Measurements from ENCODE around the gene WWTR1. TPM values are rescaled to one million over a fixed set of nuclear protein-coding genes. Genes with fewer than 3 reads are reported as not detected.

Gene WWTR1
- total and polyA plus RNA-seq, 2 donors (not counting 3 experiments of a cell fraction or from before 2014, with no cell fraction given): 210 to 341 TPM

DNA sequence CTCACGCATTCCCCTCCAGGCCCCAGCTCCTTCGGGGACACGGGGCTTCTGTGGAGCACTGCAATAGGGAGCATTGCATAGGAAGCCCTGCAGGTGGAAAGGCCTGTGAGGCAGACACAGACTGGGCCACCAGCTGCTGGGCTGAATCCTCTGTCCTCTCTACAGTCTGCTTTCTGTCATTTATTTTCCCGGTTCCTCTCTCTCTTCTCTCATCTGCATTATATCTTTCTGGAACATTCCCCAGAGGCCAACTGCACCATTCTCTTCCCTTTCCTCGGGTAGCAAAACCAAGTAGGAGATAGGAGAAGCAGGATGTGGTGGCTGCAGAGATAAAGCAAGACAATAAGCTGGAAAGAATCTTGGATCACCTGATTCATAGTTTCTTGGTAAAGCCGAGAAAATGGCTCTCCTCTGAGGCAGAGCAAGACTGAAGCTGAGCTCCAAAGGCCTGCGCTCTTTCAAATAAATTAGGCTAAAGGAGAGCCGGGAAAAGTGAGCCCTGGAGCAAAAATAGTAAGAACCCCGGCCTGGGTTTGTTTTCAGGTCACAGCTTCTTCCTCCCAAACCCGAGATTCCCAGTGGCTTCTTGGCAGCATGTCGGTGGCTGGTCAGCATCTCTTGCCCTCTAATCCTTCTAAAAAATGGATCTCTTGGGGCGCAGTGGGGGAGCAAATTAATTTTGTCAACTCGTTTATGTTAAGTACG is 178.1 kb downstream of the WWTR1 start:
- intact Hi-C loops (cut with micrococcal nuclease) (loop anchor here (1.0 kb wide), 9 partner anchors 86 to 524 kb away; partner anchors contain the start of genes TM4SF1 and TM4SF18), dilution Hi-C loops (cut with MboI; ENCODE audit: extremely low pct_ligation_motif_present, low sequenced_read_pairs) (no loop called here)
- H3K4me1 ChIP-seq (ENCODE audit: control insufficient read depth, extremely low read depth, insufficient read depth, low read length): peaks cover 12% of the 10 kb centered on the region
- TF ChIP-seq POLR2AphosphoS5 (IDR thresholded peaks at IDR 0.05; ENCODE audit: insufficient read depth, low read depth, low read length) (no peak), GATA2 (IDR thresholded peaks at IDR 0.05; ENCODE audit: insufficient read depth, insufficient read length, low read depth, low read length) (peak; percentile 76), EZH2 (IDR thresholded peaks at IDR 0.05; ENCODE audit: borderline replicate concordance, low read depth, low read length, severe bottlenecking) (no peak), POLR2A (IDR thresholded peaks at IDR 0.05; ENCODE audit: low read depth, low read length) (no peak)
- no peaks in the 10 kb centered on the region for H3K9me1 ChIP-seq (replicated peaks; ENCODE audit: control insufficient read depth, extremely low read depth, insufficient read depth, low read length)
- peak; percentile 59 for FAIRE-seq
- H3K9me3 ChIP-seq (replicated peaks; ENCODE audit: control insufficient read depth, insufficient read depth, low read length): no peaks in the 10 kb centered on the region
- CTCF ChIA-PET: interaction anchor here (0.6 to 6.6 kb wide), 31 partner anchors 10 to 525 kb away, joined by 3 to 125 read pairs (median 6); partner anchors contain the start of genes TM4SF1 and TM4SF18
- H4K20me1 ChIP-seq (replicated peaks; ENCODE audit: control insufficient read depth, extremely low read depth, insufficient read depth, low read length): no peaks in the 10 kb centered on the region
- H3K79me2 ChIP-seq (ENCODE audit: control insufficient read depth, insufficient read depth, low read length): no peaks in the 10 kb centered on the region
- no peak overlapping the region for H3K4me3 ChIP-seq (replicated peaks in 1 of 3; ENCODE audit: insufficient read depth in 1 of 3, low read depth in 1 of 3, low read length in 3 of 3)
- peak overlapping the region; percentile 22 for H3K9ac ChIP-seq (replicated peaks; ENCODE audit: extremely low read depth, insufficient read depth, low read length)
- POLR2A ChIA-PET: interaction anchor here (0.7 to 3.4 kb wide), 4 partner anchors 105 to 328 kb away, joined by 3 to 41 read pairs (median 10); partner anchors contain the start of gene TM4SF1
- H3K36me3 ChIP-seq (ENCODE audit: control insufficient read depth in 2 of 2, extremely low read depth in 1 of 2, insufficient read depth in 2 of 2, low read length in 2 of 2): no peaks in the 10 kb centered on the region
- BruUV-seq (replicated peaks): TSS peak; percentile 24
- DNase-seq (ENCODE audit: low read depth, low spot score): peak; percentile 90
- peak overlapping the region; percentile 42 for H3K4me2 ChIP-seq (ENCODE audit: insufficient read depth, low read length)
- peak overlapping the region; percentile 64 for H3K27ac ChIP-seq (ENCODE audit: insufficient read depth, low read depth, low read length)
- peak overlapping the region; percentile 92 for H2AFZ ChIP-seq (ENCODE audit: low read depth, low read length)
- H3K27me3 ChIP-seq (ENCODE audit: control insufficient read depth in 2 of 2, insufficient read depth in 2 of 2, low read length in 2 of 2): no peaks in the 10 kb centered on the region

- dilution Hi-C loops (cut with MboI; ENCODE audit: extremely low pct_ligation_motif_present, low sequenced_read_pairs) (no loop called here), intact Hi-C loops (cut with micrococcal nuclease) (no loop called here)
- Histone ChIP-seq H3K36me3 (ENCODE audit: control insufficient read depth in 2 of 2, extremely low read depth in 1 of 2, insufficient read depth in 2 of 2, low read length in 2 of 2) (no peaks in the 10 kb centered on the region), H3K79me2 (ENCODE audit: control insufficient read depth, insufficient read depth, low read length) (no peaks in the 10 kb centered on the region), H3K4me1 (ENCODE audit: control insufficient read depth, extremely low read depth, insufficient read depth, low read length) (peaks cover 20% of the 10 kb centered on the region), H3K27me3 (ENCODE audit: control insufficient read depth in 2 of 2, insufficient read depth in 2 of 2, low read length in 2 of 2) (no peaks in the 10 kb centered on the region), H3K27ac (ENCODE audit: insufficient read depth, low read depth, low read length) (no peak overlapping the region), H3K9me1 (replicated peaks; ENCODE audit: control insufficient read depth, extremely low read depth, insufficient read depth, low read length) (no peaks in the 10 kb centered on the region), H4K20me1 (replicated peaks; ENCODE audit: control insufficient read depth, extremely low read depth, insufficient read depth, low read length) (no peaks in the 10 kb centered on the region), H3K4me2 (ENCODE audit: insufficient read depth, low read length) (no peak overlapping the region), H3K4me3 (replicated peaks in 1 of 3; ENCODE audit: insufficient read depth in 1 of 3, low read depth in 1 of 3, low read length in 3 of 3) (no peak overlapping the region), H3K9me3 (replicated peaks; ENCODE audit: control insufficient read depth, insufficient read depth, low read length) (no peaks in the 10 kb centered on the region), H2AFZ (ENCODE audit: low read depth, low read length) (no peak overlapping the region), H3K9ac (replicated peaks; ENCODE audit: extremely low read depth, insufficient read depth, low read length) (no peak overlapping the region)
- FAIRE-seq: no peak
- CTCF ChIA-PET: interaction anchor here (1.1 to 1.2 kb wide), 3 partner anchors 9 to 74 kb away, joined by 3 to 4 read pairs (median 3); no protein-coding TSS in a partner anchor
- POLR2A ChIA-PET: no interaction called here
- no peak for TF ChIP-seq EZH2 (IDR thresholded peaks at IDR 0.05; ENCODE audit: borderline replicate concordance, low read depth, low read length, severe bottlenecking)
- TF ChIP-seq FOS (IDR thresholded peaks at IDR 0.05; ENCODE audit: borderline replicate concordance, insufficient read depth, low read length): no peak
- no peak for TF ChIP-seq MYC (IDR thresholded peaks at IDR 0.05; ENCODE audit: low read depth, low read length)
- no peak for TF ChIP-seq JUN (IDR thresholded peaks at IDR 0.05; ENCODE audit: borderline replicate concordance, insufficient read depth, insufficient read length, low read depth)
- no peak for TF ChIP-seq POLR2AphosphoS5 (IDR thresholded peaks at IDR 0.05; ENCODE audit: insufficient read depth, low read depth, low read length)
- TF ChIP-seq, protein P1, sequence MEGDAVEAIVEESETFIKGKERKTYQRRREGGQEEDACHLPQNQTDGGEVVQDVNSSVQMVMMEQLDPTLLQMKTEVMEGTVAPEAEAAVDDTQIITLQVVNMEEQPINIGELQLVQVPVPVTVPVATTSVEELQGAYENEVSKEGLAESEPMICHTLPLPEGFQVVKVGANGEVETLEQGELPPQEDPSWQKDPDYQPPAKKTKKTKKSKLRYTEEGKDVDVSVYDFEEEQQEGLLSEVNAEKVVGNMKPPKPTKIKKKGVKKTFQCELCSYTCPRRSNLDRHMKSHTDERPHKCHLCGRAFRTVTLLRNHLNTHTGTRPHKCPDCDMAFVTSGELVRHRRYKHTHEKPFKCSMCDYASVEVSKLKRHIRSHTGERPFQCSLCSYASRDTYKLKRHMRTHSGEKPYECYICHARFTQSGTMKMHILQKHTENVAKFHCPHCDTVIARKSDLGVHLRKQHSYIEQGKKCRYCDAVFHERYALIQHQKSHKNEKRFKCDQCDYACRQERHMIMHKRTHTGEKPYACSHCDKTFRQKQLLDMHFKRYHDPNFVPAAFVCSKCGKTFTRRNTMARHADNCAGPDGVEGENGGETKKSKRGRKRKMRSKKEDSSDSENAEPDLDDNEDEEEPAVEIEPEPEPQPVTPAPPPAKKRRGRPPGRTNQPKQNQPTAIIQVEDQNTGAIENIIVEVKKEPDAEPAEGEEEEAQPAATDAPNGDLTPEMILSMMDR (IDR thresholded peaks at IDR 0.05; ENCODE audit: extremely low read depth in 1 of 2, insufficient read depth in 1 of 2, low read depth in 1 of 2, low read length in 2 of 2): no peak
- no peak for TF ChIP-seq POLR2A (IDR thresholded peaks at IDR 0.05; ENCODE audit: low read depth, low read length)
- no peak for TF ChIP-seq GATA2 (IDR thresholded peaks at IDR 0.05; ENCODE audit: insufficient read depth, insufficient read length, low read depth, low read length)
- no peak for TF ChIP-seq MAX (IDR thresholded peaks at IDR 0.05; ENCODE audit: insufficient read depth, insufficient read length)
- DNase-seq (ENCODE audit: low read depth, low spot score): no peak
- BruUV-seq (replicated peaks): no TSS peak
These were observed 181.6 kb downstream of the WWTR1 start for GRCh38 chr3:149476225-149476624.
